Fibroblast of skin of left quadriceps (primary cell): Measurements from ENCODE around the gene TCERG1L.
"Not testable (repeated sequence)": the region's sequence is repeated elsewhere in the genome, so short reads cannot be mapped to it uniquely, and the experiment has no call there.

Source experiments
- DNase-seq, 2 experiments: peaks; one replicate each; pipeline ENCODE4 v3.0.0-alpha.2; 2013; ENCODE audit warnings: low read depth in 2 of 2

The TCERG1L gene

GRCh38 chr10:131144196-131144595 lies 167.3 kb downstream of the TCERG1L start:
- DNase-seq: no peak

- no peak for DNase-seq
These were observed 167.9 kb downstream of the TCERG1L start for GRCh38 chr10:131143425-131144165.

- DNase-seq: no peak
These were observed 168.8 kb downstream of the TCERG1L start for GRCh38 chr10:131142517-131143380.

DNA sequence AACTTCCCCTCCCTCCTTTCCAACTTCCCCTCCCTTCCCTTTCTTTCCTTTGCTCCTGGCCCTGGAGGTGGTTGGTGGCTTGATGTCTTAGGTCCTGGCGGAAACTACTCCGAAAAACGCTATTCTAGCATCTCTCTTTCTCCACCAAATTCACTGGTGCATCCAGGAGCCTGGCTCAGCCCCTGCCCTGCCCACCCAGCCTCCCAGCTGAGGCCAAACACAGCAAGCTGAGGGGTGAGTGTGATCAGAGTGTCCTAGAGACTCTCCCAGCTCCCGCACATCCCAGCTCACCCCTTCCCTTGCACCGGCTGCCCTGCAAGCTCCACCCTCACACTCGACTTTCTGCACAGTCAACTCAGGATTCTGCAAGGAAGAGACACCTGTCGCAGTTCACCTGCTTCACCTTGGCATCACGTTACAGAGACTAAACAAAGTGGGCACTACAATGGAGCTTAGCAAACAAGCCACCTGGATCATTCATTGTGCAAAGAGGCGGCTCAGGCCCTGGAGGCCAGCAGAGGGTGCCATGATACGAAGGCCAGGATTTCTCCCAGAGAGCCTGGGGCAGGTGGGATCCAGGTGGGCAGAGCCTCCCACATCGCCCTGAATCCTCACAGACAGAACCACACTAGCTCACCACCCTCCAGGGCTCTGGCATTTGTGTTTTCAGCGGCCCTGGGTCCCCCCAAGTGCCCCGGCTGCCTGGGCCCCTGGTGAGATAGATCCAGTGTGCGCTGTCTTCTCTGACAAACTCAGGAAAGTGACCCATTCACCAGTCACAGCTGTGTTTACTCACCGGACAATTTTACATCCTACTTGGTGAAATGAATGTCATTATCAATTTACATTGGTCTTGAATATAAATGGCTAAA lies 169.6 kb downstream of the TCERG1L start:
- no peak for DNase-seq

GRCh38 chr10:131141207-131141606 lies 170.3 kb downstream of the TCERG1L start:
- DNase-seq: no peak

DNA sequence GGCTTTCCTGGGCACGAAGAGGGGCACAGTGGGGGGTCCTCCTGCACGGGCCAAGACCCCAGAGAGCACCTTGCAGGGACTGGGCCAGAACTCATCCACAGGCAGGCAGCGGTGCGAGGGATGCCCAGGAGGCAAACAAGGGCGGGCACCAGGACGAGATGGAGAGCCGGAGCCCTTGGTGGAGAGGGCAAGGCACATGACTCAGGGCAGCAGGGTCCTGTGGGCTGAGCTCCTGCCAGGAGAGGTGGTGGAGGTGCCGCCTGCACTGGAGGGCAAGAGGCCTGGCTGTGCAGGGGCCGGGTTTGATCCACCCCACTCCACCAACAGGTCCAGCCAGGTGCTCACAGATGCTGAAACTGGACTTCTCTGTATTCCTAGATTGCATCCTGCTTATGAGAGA lies 170.9 kb downstream of the TCERG1L start:
- no peak for DNase-seq

DNA sequence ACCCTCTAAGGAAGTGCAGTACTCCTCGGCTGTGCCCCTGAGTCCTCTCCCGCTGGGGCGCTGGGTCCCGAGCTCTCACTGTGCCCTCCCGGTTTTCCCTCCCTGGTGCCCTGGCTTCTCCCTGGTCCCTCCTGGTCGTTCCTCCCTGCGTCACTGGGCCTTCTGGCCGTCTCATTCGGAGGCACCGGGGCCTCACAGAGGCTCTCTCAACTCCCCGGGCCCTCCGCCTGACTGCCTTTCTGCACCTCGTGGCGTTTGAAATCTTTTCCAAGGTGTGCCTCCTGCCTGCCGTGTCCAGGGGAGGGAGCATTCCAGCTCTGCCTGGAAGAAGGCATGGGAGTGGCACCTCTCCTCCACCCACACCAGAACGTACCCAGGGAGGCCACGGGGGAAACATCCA lies 174.3 kb downstream of the TCERG1L start:
- DNase-seq: no peak

GRCh38 chr10:131136336-131136735 lies 175.2 kb downstream of the TCERG1L start:
- DNase-seq: not testable (repeated sequence)

DNA sequence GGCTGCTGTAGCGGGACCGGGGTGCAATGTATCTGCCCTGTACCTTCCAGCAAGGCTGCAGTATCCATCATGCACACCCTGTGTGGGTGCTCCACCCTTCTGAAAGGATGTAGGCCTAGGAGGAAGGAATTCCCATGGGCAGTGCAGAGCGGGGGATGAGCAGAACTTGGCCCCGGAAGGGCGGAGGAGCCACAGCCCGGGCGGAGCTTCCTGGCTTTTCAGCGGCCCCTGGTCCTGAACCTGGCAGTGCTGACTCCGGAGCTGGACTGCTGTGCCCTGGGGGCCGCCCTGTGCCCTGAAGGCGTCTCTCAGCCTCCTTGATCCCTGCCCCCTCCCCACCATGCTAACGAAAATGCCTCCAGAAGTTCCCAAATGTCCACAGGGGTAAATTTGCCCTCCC lies 175.8 kb downstream of the TCERG1L start:
- no peak for DNase-seq

DNA sequence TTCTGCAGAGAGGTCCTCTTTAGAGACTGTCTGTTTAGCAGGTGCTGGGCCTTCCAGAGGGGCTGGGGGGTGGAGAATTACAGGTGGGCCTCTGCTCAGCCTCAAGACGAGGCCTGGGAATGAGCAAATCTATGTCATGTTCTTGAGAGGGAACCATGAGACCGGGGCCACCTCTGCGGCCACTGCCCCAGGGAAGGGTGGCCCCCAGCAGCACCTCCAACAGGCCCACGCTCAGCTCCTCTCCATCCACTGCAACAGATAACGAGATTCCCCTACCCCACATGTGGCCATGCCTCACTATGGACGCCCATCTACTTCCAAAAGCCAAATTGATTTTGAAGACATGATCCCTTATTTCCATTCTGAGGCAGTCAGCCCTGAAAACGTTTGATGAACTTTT lies 176.9 kb downstream of the TCERG1L start:
- no peak for DNase-seq

DNA sequence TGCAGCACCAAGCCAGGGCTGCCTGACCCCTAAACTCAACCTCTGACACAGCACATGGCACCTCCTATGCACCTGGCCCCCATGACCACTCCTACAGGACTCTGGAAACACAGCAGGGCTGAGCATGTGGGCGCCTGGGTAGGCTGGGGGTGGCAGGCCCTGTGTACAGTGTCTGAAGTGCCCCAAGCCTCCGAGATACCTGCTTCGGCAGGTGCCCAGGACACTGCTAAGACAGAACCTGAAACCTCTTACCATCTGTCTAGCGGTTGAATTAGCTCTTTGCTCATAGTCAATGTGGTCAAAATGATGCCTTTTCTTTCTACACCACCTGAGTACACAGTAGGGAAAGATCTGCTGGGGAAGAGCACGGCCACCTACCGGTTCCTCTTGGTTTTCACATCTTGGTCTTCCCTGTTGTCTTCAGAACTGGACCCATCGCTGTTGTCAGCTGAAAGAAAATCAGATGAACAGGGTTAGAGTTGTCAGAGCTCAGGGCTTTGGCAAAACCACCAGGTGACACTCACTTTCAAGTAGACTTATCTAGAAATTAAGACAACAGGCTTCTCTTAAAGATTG lies 177.4 kb downstream of the TCERG1L start:
- DNase-seq: no peak

- DNase-seq: no peak
These were observed 178.8 kb downstream of the TCERG1L start for GRCh38 chr10:131132681-131133080.

DNA sequence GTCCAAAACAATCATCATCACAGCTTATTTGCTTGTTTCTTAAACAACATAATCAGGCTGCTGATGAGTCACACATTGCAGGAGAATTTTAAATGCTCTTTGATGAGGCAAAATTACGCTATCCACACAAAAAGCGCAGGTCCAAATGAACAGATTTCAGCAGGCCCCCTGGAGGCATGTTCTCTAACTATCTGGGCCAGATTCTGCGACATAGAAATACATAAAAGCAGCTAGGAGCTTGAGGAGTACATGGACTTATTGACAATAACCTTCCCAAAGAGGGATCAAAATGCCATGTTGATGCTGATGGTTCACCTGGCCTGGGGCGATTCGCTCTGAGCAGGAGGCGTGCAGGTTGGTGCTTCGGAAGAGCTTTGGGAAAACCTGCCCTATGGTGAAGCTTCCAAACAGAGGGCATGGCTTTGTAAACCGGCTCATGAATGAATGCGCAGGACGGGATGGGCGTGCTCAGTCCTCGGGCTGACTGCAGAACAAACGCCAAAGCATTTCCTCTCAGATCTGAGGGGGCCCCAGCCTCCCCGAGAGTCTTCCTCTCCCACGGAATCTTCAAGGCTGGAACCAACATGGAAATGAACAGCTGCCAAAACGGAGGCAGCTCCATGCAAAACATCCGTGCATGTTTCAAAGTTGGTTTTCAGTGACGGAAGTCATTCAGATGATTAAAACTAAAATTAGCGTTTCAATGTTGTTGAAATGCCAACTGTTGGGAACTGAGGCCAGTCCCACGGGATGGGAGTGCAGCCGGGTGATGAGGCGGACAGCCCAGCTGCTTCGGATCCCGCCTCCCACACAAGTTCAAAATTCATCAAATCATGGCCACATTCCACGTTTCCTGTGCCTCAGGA lies 179.6 kb downstream of the TCERG1L start:
- DNase-seq: no peak

DNA sequence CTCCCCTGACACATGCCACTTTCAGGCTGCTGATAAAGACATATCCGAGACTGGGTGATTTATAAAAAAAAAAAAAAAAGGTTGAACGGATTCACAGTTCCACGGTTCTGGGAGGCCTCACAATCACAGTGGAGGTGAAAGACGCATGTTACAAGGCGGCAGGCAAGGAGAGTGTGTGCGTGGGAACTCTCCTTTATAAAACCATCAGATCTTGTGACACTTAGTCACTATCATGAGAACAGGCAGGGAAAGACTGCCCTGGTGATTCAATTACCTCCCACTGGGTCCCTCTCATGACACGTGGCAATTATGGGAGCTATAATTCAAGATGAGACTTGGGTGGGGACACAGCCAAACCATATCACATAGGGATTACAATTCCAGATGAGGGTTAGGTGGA lies 181.5 kb downstream of the TCERG1L start:
- no peak for DNase-seq

GRCh38 chr10:131129544-131129943 lies 182.0 kb downstream of the TCERG1L start:
- no peak for DNase-seq

DNA sequence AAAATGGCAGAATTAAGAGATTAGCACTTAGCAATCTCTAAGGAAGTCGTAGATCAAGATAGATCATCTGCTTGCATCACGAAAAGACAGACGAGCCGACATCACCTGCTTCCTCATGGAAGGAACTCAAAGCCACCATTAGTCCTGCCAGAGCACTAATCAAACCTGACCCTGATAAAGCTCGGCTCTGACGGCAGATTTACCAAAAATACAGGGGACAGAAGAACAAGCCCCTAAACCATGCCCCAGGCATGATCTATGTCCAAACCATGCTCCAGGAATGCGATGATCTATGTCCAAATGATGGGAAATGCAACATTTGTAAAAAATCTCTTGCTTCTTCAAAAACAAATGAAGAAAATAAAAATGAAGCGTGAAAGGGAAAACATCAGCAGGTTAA lies 182.8 kb downstream of the TCERG1L start:
- no peak for DNase-seq

GRCh38 chr10:131127610-131128009 lies 183.9 kb downstream of the TCERG1L start:
- no peak for DNase-seq

DNA sequence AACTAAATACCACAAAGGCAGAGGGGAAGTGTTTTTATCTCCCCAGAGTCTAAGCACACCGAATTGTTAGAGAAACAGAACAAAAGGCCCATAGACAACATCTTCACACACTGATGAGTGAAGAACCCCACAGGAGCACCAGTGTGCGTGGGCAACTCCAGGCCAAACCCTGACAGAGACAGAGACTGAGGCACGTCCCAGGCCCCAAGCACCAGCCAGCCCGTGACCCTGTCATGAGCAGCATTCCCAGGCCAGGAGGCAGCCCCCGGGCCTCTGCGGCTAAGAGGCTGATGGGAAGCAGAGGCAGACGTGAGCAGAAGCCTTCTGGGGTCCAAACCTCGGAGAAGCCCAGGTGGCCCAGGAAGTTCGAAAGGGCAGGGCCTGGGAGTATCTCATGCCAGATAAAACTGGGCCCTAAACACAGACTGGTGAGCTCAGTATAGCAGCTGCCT lies 184.4 kb downstream of the TCERG1L start:
- no peak for DNase-seq

GRCh38 chr10:131126321-131127137 lies 185.0 kb downstream of the TCERG1L start:
- no peak for DNase-seq
